LNCaP clone FGC (cell line): ENCODE data around the gene CISH.

Experiments used
- DNase-seq: peaks from one replicate; pipeline ENCODE4 v3.0.0-alpha.2; 2011; ENCODE audit warnings: low read depth
- H3K4me3 ChIP-seq: 2 replicates; pipeline ENCODE4 v1.5.1; 2011; ENCODE audit warnings: mild to moderate bottlenecking, low read depth, low read length, control low read depth
- CTCF ChIP-seq: IDR thresholded peaks from 2 replicates; pipeline ENCODE4 v1.5.1; 2012; ENCODE audit warnings: mild to moderate bottlenecking; ENCODE audit not compliant: control insufficient read depth, insufficient read depth; ENCODE audit errors: extremely low read depth

The CISH gene

GRCh38 chr3:50583897-50584296 lies 27.7 kb downstream of the CISH start:
- H3K4me3 ChIP-seq = no peak overlapping the region
- DNase-seq = no peak
- no peak for TF ChIP-seq CTCF

- no peak for TF ChIP-seq CTCF
- DNase-seq = no peak
- no peak overlapping the region for H3K4me3 ChIP-seq
Observed at GRCh38 chr3:50582083-50582482, 29.5 kb downstream of the CISH start.

GRCh38 chr3:50581459-50581842 lies 30.1 kb downstream of the CISH start:
- TF ChIP-seq CTCF = no peak
- H3K4me3 ChIP-seq = no peak overlapping the region
- DNase-seq = no peak

GRCh38 chr3:50580683-50581458 lies 30.7 kb downstream of the CISH start:
- no peak for TF ChIP-seq CTCF
- DNase-seq = no peak
- H3K4me3 ChIP-seq = no peak overlapping the region

- H3K4me3 ChIP-seq = no peak overlapping the region
- DNase-seq = no peak
- no peak for TF ChIP-seq CTCF
Observed at GRCh38 chr3:50577348-50577747, 34.2 kb downstream of the CISH start.

- DNase-seq = no peak
- no peak overlapping the region for H3K4me3 ChIP-seq
- no peak for TF ChIP-seq CTCF
Observed at GRCh38 chr3:50575372-50575771, 36.2 kb downstream of the CISH start.

GRCh38 chr3:50574444-50574831 lies 37.1 kb downstream of the CISH start:
- DNase-seq = no peak
- TF ChIP-seq CTCF = no peak
- no peak overlapping the region for H3K4me3 ChIP-seq
